Activated T-cell treated with anti-CD3 and anti-CD28 coated beads, Interleukin-2, amount 50 U/mL, for 4 hours (primary cell): ENCODE measurements around the gene AHDC1. TPM values are rescaled to one million over a fixed set of nuclear protein-coding genes. Genes with fewer than 3 reads are reported as not detected.
"Not testable (repeated sequence)": the region's sequence is repeated elsewhere in the genome, so short reads cannot be mapped to it uniquely, and the experiment has no call there.

ENCODE experiments used
- ATAC-seq, 2 donors: fragments of 200-7000 bp; cut with Tn5 transposase; one replicate each; pipeline ENCODE4 v1.10.0; 2021
- DNase-seq: peaks from one replicate; pipeline ENCODE4 v3.0.0-alpha.2; 2020
- H3K27me3 Mint-ChIP-seq: one replicate; pipeline ENCODE4 v1.8.0; 2021; ENCODE audit warnings: low read depth, mixed read lengths
- H3K36me3 Mint-ChIP-seq: one replicate; pipeline ENCODE4 v1.8.0; 2022; ENCODE audit warnings: mixed read lengths; ENCODE audit not compliant: insufficient read depth
- H3K4me1 Mint-ChIP-seq: one replicate; pipeline ENCODE4 v1.8.0; 2021; ENCODE audit warnings: low read depth, mixed read lengths
- H3K4me3 Mint-ChIP-seq: one replicate; pipeline ENCODE4 v1.8.0; 2021; ENCODE audit warnings: mild to moderate bottlenecking, moderate library complexity, mixed read lengths
- H3K9me3 Mint-ChIP-seq: one replicate; pipeline ENCODE4 v1.8.0; 2021; ENCODE audit warnings: mixed read lengths
- total RNA-seq, 3 donors: library from RNA; stranded (reverse); gene quantifications; one replicate each; pipeline ENCODE4 v1.2.1, GENCODE V29; 2021

The AHDC1 gene
- total RNA-seq, 3 donors from 2014 or later, result 7.6 to 9.4 (median 8.6) TPM

DNA sequence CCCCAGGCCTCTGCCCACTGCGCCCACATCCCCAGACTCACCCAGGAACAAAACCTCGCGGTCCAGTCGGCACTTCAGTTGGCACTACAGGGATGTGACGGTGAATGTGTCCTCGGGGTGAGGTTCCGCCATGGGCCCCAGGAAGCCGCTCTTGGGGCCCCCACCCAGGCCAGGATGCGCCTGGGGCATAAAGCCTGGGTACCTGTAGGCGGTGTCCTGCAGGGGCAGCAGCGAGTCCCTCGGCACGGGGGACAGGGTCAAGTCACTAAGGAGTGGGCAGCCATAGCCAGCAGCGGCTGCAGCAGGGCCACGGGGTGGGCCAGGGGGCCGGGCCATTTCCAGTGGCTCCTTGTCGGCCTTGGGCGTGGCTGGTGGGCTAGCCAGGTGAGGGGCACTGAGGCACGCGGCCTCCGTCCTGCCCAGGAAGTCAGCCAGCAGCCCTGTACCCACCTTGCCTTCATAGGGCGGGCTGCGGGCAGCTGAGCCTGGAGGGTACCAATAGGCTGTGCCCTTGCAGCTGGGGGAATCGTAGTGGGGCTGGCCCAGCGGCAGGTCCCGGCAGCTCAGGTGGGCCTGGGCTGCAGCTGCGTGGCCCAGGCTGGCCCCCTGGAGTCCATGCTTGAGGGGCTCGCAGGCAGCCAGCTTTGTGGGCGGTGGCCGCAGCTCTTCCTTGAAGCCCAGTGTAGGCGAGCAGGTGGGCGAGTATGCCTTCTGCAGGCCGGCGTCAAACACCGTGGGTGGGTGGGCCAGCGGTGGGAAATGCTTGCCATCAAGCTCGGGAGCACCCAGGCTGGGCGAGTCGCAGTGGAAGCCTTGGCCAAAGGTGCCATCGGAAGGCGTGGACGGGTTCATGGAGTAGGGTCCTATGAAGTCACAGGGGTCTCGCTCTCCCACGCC is 56.5 kb downstream of the AHDC1 start:
- peak in 1 of 2 donors; percentile 15 for ATAC-seq
- H3K4me3 Mint-ChIP-seq, result no peak overlapping the region

DNA sequence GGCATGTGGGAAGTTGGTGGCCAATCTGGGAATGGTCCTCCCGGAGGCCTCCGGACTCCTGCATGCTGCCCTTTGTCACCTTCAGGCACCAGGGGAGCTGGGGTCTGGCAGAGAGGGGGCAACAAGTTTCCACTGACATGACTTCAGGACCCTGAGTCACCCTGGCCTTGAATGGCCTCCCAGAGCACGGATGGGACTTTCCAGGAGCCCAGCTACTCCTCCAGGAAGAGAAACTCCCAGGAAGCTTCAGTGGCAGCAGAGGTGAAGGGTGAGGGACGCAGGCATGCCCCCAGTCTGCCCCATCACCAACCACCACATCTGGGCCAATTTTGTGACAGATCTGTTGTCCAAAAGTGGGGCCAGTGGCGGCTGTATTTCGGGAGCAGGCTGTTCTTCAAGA is 58.1 kb downstream of the AHDC1 start:
- Mint-ChIP-seq H3K27me3 (no peaks in the 10 kb centered on the region), H3K36me3 (peaks cover 2% of the 10 kb centered on the region), H3K9me3 (no peaks in the 10 kb centered on the region), H3K4me1 (peaks cover 4% of the 10 kb centered on the region), H3K4me3 (no peak overlapping the region)
- DNase-seq, result no peak
- no peak for ATAC-seq

More for the DNA sequence above, 56.5 kb downstream of the AHDC1 start:
- H3K4me1 Mint-ChIP-seq, result peaks cover 3% of the 10 kb centered on the region
- no peaks in the 10 kb centered on the region for H3K9me3 Mint-ChIP-seq
- no peaks in the 10 kb centered on the region for H3K27me3 Mint-ChIP-seq
- DNase-seq, result no peak
- peaks cover 5% of the 10 kb centered on the region for H3K36me3 Mint-ChIP-seq

DNA sequence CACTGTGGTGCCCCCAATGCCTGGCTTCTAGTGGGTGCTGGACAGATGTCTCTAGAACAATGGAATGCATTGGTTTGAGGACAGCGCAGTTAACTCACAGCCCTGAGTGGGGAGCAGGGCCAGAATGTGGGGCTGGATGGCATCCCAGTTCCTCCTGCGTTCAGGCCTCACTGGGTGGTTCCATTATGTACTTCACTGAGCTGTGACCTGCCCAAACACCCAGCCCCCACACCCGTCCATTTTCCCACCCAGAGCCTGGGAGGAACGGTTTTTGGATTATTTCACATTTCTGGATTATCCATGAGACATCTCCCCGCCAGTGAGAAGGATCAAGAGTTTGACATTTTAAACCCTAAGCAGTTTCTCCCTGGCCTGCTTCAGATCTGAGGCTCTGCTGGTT is 58.7 kb downstream of the AHDC1 start:
- H3K27me3 Mint-ChIP-seq, result no peaks in the 10 kb centered on the region
- ATAC-seq, result no peak
- H3K36me3 Mint-ChIP-seq, result peaks cover 2% of the 10 kb centered on the region
- H3K4me3 Mint-ChIP-seq, result no peak overlapping the region
- H3K4me1 Mint-ChIP-seq, result peaks cover 5% of the 10 kb centered on the region
- DNase-seq, result no peak
- no peaks in the 10 kb centered on the region for H3K9me3 Mint-ChIP-seq

DNA sequence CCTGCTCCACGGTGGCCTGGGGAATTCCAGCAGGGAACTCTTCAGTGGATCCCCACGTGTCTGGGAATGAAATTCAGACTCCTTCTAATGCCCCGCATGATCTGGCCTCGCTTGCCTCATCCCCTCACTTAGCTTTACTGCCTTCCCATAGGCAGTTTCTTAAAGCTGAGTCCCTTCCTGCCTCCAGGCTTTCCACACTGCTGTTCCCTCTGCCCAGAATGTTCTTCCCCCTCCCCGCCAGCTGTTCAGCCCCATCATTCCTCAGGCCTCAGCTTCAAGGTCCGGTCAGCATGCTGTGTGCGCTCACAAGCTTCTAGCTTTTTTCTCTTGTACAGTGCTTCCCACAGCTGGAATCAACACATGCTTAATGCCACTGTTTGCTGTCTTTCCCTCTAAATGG is 59.1 kb downstream of the AHDC1 start:
- ATAC-seq (no peak), DNase-seq (no peak)
- no peaks in the 10 kb centered on the region for H3K9me3 Mint-ChIP-seq
- no peak overlapping the region for H3K4me3 Mint-ChIP-seq
- peaks cover 7% of the 10 kb centered on the region for H3K4me1 Mint-ChIP-seq
- H3K36me3 Mint-ChIP-seq, result peaks cover 2% of the 10 kb centered on the region
- H3K27me3 Mint-ChIP-seq, result no peaks in the 10 kb centered on the region

DNA sequence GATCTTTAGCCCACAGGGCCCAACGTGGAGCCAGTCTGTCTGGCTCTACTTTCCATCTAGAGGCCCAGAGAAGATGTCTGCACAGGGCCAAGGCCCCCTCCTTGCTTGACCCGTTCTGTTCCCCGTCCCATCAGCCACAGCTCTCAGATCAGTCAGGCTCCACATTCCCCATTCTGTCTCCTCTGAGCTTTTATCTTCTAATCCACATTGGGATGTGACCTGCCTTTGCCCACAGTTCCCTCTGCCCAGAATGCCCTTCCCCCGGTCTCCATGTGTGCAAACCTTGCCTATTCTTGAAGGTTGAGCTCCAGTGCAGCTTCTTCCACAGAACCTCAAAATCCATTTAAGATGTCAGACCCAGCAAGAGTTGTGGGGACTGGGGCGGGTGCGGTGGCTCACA is 60.7 kb downstream of the AHDC1 start:
- DNase-seq, result no peak
- no peak for ATAC-seq
- no peaks in the 10 kb centered on the region for H3K27me3 Mint-ChIP-seq
- H3K4me1 Mint-ChIP-seq, result peaks cover 7% of the 10 kb centered on the region
- no peak overlapping the region for H3K4me3 Mint-ChIP-seq
- no peaks in the 10 kb centered on the region for H3K9me3 Mint-ChIP-seq
- H3K36me3 Mint-ChIP-seq, result peaks cover 4% of the 10 kb centered on the region

DNA sequence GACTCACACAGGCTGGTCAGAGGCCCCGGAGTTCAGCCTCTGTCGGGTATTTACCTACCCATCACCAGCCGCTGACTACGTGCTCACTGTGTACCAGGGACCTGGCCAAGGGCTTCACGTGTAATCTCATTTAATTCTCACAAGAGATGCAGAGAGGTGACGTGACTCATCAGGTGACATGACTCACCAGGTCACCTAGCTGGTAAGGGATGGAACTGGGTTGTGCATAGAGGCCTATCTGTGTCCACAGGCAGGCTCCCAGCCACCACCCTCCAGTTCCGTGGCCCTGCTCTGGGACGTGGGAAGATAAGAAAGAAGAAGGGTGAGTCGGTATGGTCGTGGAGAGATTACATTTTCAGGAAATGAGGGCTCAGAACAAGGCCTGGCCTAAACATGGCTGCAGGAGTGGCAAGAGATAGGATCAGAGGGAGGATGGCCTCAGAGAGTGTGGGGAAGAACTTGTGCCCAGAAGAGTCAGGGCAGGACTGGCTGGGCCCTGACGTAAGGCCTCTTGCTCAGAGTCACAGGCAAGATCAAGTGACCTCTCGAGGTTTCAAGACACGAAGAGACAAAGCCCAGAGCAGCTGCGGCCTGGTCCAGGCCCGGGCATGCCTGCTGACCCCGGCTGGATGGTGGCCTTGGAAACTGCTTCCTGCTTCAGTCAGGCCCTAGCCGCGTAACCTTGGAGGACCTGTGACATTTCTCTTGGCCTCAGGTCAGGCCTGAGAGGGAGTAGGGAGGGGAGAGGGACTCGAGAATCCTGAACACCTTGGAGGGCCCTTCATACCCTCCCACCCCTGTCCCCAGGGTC is 61.3 kb downstream of the AHDC1 start:
- H3K9me3 Mint-ChIP-seq, result no peaks in the 10 kb centered on the region
- peaks cover 4% of the 10 kb centered on the region for H3K36me3 Mint-ChIP-seq
- ATAC-seq (peak; percentile 87 to 89), DNase-seq (peak; percentile 22)
- peaks cover 7% of the 10 kb centered on the region for H3K4me1 Mint-ChIP-seq
- H3K27me3 Mint-ChIP-seq, result no peaks in the 10 kb centered on the region
- H3K4me3 Mint-ChIP-seq, result no peak overlapping the region

DNA sequence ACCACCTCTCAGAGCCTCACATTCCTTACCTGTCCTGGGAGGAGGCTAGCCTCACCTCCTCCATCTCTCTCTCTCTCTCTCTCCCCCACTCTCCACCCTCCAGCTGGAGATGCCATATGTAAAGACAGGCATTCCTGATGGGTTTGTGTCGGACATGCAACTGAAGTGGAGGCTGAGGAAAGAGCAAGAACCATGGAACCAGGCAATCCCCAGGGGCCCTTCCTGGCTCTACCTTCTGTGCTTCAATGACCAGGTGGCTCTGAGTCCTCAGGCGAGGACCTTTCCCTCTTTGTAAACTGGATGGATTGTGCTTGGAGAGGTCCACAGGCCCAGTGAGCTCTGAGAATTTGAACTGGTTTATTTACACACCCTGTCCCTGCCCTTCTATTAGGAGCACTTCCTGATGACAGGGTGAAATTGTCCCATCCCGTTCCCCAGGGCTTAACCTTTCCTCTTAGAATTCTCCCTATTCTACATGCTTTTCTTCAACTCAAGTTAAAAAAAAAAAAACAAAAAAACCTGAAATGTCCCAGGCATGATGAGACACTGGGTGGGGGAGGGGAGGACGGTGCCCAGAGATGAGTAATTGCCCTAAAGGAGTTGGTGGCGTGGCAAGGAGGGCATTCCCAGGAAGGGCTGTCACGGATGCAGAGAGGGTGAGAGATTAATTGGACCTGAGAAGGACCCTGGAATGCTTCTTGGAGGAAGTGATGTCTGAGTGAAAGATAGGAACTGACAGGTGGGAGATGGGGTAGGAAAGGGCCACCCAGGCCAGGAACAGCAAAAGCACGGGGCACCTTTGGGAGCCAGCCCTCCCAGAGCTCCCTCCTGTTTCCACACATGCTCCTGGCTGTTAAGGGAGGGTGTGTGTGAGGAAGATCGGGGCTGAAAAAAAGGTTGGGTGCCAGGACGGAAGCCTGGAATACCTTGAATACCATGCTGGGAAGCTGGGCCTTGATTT is 63.8 kb downstream of the AHDC1 start:
- DNase-seq (no peak), ATAC-seq (no peak)
- Mint-ChIP-seq H3K4me3 (no peak overlapping the region), H3K36me3 (peaks cover 4% of the 10 kb centered on the region), H3K4me1 (peaks cover 7% of the 10 kb centered on the region), H3K27me3 (no peaks in the 10 kb centered on the region), H3K9me3 (no peaks in the 10 kb centered on the region)

DNA sequence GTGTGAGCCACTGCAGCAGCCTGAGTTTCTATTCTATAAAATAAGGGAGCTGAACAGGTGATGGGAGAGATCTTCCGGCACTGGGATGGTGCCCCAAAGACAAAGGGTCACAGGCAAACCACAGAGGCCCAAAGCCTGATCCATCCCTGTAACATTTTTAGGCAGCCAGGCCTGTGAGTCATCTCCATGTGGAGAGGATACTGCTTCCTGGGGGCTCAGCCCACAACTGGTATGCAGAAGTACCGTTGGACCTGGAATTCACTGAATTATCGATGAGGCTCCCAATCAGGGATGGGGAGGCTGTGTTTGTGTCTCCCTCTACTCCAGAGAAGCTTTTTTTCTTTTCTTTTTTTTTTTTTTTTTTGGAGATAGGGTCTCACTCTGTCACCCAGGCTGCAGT is 65.2 kb downstream of the AHDC1 start:
- H3K4me3 Mint-ChIP-seq, result no peak overlapping the region
- no peak for ATAC-seq

DNA sequence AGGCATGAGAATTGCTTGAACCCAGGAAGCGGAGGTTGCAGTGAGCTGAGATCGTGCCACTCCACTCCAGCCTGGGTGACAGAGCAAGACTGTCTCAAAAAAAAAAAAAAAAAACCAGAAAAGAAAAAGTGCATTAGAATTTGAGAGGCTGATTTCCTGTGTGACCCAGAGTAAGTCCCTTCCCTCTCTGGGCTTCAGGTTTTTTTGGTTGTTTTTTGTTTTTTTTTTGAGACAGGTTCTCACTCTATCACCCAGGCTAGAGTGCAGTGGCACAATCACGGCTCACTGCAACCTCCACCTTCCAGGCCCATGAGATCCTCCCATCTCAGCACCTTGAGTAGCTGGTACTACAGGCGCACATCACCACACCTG is 65.7 kb downstream of the AHDC1 start:
- H3K4me3 Mint-ChIP-seq, H3K36me3 Mint-ChIP-seq, H3K27me3 Mint-ChIP-seq, ATAC-seq, H3K4me1 Mint-ChIP-seq, DNase-seq, H3K9me3 Mint-ChIP-seq: not testable (repeated sequence)

More for the DNA sequence above, 65.2 kb downstream of the AHDC1 start:
- Mint-ChIP-seq H3K36me3 (peaks cover 2% of the 10 kb centered on the region), H3K9me3 (no peaks in the 10 kb centered on the region), H3K4me1 (peaks cover 7% of the 10 kb centered on the region), H3K27me3 (no peaks in the 10 kb centered on the region)
- DNase-seq, result no peak

DNA sequence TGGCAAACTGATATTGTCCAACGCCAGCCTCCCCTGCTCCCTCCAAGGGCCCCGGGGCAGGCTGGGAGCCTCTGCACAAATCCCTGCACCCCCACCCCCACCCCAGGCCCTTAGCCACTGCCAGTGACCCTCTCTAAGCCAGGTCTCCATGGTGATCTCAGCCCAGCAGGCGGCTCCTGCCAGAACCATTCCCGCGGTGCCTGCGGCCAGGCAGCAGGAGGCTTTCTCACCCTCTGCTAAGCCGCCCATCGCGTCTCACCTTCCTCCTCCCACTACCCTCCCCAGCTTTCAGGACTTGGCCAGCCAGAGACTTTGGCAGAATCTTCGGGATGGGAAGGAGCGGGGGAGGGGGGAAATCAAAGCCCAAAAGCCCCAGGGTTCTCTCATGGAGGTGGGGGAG is 67.2 kb downstream of the AHDC1 start:
- ATAC-seq, result no peak

DNA sequence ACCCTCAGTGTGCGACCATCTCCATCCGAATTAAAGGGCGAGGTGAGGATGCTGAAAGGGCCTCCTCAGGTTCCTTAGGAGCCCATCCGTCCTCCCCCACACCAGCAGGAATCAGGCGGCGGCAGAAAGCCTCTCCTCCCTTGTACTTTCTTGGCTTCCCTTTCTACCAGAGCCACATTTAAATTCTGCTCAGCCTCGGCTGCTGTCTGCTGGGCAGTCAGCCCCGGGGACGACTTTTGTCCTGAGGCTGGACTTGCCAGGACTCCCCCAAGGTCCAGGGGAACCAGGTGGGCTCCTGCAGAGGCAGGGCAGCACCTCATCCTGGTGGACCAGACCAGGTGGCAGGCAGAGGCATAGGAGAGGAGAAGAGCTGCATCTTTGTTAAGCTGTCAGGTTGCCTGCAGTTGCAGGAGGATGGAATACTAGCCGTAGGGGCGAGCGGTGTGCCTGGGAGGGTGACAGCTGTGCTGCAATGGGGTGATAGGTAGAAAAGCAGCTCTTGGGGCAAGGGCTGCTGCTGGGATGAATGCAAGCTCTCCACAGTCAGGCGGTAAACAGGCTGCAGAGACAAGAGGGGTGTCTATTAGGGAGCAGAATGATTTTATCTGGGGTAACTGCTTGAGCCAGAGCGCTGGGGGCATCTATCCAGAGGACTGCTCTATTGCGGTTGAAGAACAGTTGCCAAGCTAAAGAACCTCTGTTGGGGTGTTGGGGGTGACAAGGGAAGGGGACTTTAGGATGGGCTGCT is 67.8 kb downstream of the AHDC1 start:
- no peak for DNase-seq
- peaks cover 7% of the 10 kb centered on the region for H3K36me3 Mint-ChIP-seq
- no peak for ATAC-seq
- H3K9me3 Mint-ChIP-seq, result no peaks in the 10 kb centered on the region
- no peaks in the 10 kb centered on the region for H3K27me3 Mint-ChIP-seq
- peaks cover 15% of the 10 kb centered on the region for H3K4me1 Mint-ChIP-seq
- H3K4me3 Mint-ChIP-seq, result no peak overlapping the region

More for the DNA sequence above, 67.2 kb downstream of the AHDC1 start:
- H3K4me1 Mint-ChIP-seq, result peaks cover 15% of the 10 kb centered on the region
- no peak overlapping the region for H3K4me3 Mint-ChIP-seq
- no peak for DNase-seq
- H3K36me3 Mint-ChIP-seq, result peaks cover 7% of the 10 kb centered on the region
- H3K9me3 Mint-ChIP-seq, result no peaks in the 10 kb centered on the region
- H3K27me3 Mint-ChIP-seq, result no peaks in the 10 kb centered on the region

DNA sequence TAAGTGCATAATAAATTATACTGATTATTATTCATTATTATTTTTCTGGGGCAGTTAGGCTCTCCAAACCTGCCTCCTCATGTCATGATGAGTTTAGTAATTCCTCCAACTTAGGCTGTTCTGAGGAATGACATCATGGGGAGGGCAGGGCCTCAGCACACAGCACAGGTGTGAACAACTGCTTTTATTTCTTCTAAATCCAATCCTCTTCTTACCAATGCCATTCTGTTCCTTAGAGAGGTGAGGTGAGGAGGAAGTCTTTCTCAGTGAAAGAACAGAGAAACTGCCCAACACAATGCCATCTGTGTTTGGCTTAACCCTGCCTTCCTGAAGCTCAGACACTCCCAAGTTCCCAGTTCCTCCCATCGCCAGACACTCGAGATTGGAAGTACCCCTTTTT is 68.6 kb downstream of the AHDC1 start:
- no peak for ATAC-seq
- peaks cover 14% of the 10 kb centered on the region for H3K4me1 Mint-ChIP-seq
- H3K4me3 Mint-ChIP-seq, result no peak overlapping the region
- DNase-seq, result no peak
- peaks cover 7% of the 10 kb centered on the region for H3K36me3 Mint-ChIP-seq
- no peaks in the 10 kb centered on the region for H3K9me3 Mint-ChIP-seq
- H3K27me3 Mint-ChIP-seq, result no peaks in the 10 kb centered on the region

DNA sequence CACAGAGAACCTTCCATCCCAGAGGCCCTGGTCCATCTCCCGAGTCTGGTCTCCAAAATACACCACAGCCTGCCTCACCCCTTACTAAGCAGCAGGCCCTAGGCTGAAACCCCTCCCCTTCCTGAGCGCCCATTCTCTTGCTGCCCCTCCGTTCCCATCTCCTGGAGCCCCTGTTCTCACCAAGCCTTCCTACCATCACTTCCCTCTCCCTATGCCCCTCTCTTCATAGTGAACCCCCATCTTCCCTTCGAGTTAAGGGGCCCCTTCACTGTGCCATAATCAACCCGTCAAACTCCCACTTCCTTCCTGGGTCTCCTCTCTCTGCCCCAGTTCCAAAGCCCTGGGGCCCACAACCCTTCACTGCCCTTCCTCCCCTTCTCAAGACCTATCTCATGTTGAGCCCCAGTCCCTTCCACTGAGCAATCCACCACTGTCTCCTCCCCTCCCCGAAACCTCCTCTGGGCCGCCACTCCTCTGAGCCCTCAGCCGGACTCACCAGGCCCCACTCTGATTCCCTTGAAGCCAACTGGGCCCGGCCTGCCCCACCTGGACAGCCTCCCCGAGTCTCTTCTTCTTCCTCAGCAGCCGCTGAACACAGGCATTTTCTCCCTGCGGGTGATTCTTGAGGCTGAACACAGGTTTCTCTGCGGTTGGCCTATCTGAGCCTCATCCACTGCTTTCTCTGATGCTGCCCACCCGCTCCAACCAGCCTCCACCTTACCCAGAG is 71.8 kb downstream of the AHDC1 start:
- no peaks in the 10 kb centered on the region for H3K9me3 Mint-ChIP-seq
- ATAC-seq, result no peak
- H3K4me1 Mint-ChIP-seq, result peaks cover 23% of the 10 kb centered on the region
- peaks cover 6% of the 10 kb centered on the region for H3K36me3 Mint-ChIP-seq
- no peak overlapping the region for H3K4me3 Mint-ChIP-seq
- no peak for DNase-seq
- no peaks in the 10 kb centered on the region for H3K27me3 Mint-ChIP-seq
